GM12892 (cell line): ENCODE data around the gene PNKD.
A peak's percentile ranks its signal among the peaks of the same experiment; 100 is the strongest.

Experiments used
- DNase-seq: peaks from one replicate; pipeline ENCODE4 v3.0.0; 2011; ENCODE audit not compliant: insufficient read length
- FAIRE-seq: peaks from 2 replicates; lab custom pipeline; 2011; peaks lifted over from hg19 to GRCh38; lab: Jason Lieb, UNC
- POLR2A ChIP-seq: IDR thresholded peaks from 2 replicates; pipeline ENCODE4 v1.6.1; 2011; ENCODE audit warnings: low read depth, low read length, control low read depth
- POLR2AphosphoS5 ChIP-seq: IDR thresholded peaks from 2 replicates; pipeline ENCODE4 v1.6.1; 2011; ENCODE audit warnings: low read depth, low read length, control low read depth
- TAF1 ChIP-seq: IDR thresholded peaks from 2 replicates; pipeline ENCODE4 v1.6.1; 2011; ENCODE audit warnings: low read depth, mild to moderate bottlenecking, control low read depth, low read length, borderline replicate concordance

The PNKD gene

DNA sequence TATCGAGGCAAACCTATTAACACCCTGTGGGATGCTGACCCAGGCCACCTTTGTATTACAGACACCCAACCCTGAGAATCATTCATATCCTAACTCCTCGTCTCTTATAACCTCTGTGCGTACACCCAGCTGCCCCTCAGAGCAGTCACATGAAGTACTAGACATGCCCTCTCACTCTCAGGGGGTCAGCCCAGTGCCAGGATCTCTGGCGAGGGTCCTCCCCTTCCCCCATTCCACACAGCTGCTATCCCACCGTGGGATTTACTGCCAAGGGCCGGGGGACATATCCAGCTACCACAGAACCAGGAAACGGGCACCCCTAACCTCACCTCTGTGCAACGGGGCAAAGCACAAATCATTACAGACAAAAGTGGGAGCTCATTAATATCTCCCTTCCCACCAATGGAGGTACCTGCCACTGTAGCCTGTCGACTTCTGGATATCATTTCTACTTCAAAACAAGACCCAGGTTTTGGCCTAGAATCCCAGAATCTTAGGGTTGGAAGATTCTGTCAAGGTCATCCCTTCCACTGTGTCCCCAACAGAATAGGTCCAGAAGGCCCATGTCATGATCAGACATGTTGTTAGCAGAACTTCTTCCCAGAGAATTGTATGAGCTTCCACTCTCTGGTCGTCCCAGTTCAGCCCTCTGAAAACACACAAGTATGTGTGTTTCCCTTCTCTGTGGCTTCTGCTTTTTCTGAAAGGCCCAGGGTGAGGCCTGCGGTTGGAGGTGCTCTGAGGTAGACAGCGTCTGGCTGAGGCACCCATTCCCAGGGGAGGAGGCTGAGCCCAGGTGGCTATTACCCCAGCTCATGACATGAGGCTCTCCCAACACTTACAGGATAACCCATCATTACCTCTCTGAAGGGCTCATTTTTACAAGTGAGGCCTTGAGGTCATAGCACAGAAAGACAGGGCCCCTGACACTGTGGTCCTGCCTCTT lies 20.3 kb downstream of the PNKD start:
- DNase-seq (peak; percentile 57), FAIRE-seq (peak; percentile 69)
- TF ChIP-seq POLR2AphosphoS5 = no peak
- no peak for TF ChIP-seq POLR2A
- no peak for TF ChIP-seq TAF1

DNA sequence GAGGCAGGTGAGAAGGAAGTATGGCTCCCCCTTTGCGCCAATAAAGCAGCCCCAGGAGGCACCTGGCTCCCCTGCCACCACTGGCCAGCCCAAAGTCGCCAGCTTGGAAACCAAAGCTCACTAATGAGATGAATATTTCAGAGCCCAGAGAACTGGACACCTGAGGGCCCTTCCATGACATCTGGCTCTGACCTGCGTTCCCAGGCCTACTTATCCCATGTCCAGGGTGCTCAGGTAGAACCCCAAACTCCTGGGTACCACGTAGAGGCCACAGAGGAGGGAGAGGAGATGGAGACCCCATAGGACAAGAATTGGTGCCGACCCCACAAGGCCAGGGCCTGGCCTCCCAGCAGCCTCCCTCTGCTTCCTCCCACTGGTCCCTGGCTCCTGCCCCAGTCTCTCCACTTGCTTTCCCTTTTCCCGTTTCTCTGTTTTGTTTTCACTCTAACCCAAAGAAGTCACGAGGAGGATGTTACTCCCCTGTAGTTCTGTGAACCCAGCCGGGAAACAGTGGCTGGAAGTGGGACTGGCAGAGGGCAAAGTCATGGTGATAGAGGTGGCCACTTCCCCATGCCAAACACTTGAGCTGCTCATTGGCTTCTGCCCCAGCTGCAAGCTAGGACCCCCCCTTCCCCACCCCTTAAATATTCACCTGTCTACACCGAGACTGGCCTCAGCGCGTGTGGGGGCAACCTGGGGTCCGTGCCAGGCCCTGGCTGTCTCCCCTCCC lies 21.2 kb downstream of the PNKD start:
- no peak for DNase-seq
- TF ChIP-seq POLR2A (no peak), TAF1 (no peak), POLR2AphosphoS5 (no peak)
- FAIRE-seq = no peak

GRCh38 chr2:218292048-218293014 lies 22.0 kb downstream of the PNKD start, which contains the start of gene TMBIM1:
TSS of gene TMBIM1 (minus strand) at chr2:218292503. CDS start at chr2:218282141, 10,362 bp downstream.
- peak; percentile 57 for FAIRE-seq
- peak; percentile 92 for DNase-seq
- peak; percentile 25; the same call in 1 of the 2 replicates for TF ChIP-seq POLR2A
- TF ChIP-seq TAF1 = no peak

- no peak for DNase-seq
- FAIRE-seq = no peak
- TF ChIP-seq POLR2A (no peak), TAF1 (no peak), POLR2AphosphoS5 (no peak)
Observed at GRCh38 chr2:218293715-218294429, 23.6 kb downstream of the PNKD start.

DNA sequence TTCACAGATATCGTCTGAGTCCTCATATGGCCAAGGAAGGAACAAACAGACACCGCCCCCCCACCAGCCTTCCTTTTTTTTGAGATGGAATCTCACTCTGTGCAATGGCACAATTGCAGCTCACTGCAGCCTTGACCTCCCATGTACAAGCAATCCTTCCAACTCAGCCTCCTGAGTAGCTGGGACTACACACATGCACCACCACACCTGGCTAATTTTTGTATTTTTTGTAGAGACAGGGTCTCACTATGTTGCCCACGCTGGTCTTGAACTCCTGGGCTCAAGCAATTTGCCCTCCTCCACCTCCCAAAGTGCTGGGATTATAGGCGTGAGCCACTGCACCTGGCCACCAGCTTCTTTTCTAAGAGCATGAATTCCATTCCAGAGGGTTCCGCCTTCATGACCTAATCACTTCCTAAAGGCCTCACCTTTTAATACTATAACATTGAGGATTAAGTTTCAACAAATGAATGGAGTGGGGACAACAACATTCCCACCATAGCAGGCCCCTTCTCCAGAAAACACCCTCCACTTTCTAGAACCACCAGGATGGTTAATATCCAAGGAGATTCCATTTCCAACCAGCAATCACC lies 24.2 kb downstream of the PNKD start:
- DNase-seq = no peak
- no peak for FAIRE-seq
- TF ChIP-seq POLR2A (no peak), TAF1 (no peak), POLR2AphosphoS5 (no peak)

- TF ChIP-seq POLR2AphosphoS5 (no peak), TAF1 (no peak), POLR2A (no peak)
- no peak for FAIRE-seq
- no peak for DNase-seq
Observed at GRCh38 chr2:218295029-218295428, 24.7 kb downstream of the PNKD start.

- FAIRE-seq (no peak), DNase-seq (no peak)
- no peak for TF ChIP-seq TAF1
- no peak for TF ChIP-seq POLR2A
- TF ChIP-seq POLR2AphosphoS5 = no peak
Observed at GRCh38 chr2:218296200-218296599, 25.9 kb downstream of the PNKD start.

GRCh38 chr2:218296847-218297246 lies 26.5 kb downstream of the PNKD start:
- DNase-seq = no peak
- TF ChIP-seq TAF1 = no peak
- FAIRE-seq = no peak

GRCh38 chr2:218298314-218298875 lies 28.1 kb downstream of the PNKD start:
- FAIRE-seq (no peak), DNase-seq (no peak)
- no peak for TF ChIP-seq TAF1
- no peak for TF ChIP-seq POLR2A
- no peak for TF ChIP-seq POLR2AphosphoS5
